ENCODE measurements around the gene TYW1B. TPM values are rescaled to one million over a fixed set of nuclear protein-coding genes. Genes with fewer than 3 reads are reported as not detected.
"Not testable (repeated sequence)": the region's sequence is repeated elsewhere in the genome, so short reads cannot be mapped to it uniquely, and the experiment has no call there.

TYW1B gene
- 7.0 TPM for polyA plus RNA-seq (2013, experiment 1 of 2)
- polyA plus RNA-seq (2013, experiment 2 of 2) = 6.7 TPM

DNA sequence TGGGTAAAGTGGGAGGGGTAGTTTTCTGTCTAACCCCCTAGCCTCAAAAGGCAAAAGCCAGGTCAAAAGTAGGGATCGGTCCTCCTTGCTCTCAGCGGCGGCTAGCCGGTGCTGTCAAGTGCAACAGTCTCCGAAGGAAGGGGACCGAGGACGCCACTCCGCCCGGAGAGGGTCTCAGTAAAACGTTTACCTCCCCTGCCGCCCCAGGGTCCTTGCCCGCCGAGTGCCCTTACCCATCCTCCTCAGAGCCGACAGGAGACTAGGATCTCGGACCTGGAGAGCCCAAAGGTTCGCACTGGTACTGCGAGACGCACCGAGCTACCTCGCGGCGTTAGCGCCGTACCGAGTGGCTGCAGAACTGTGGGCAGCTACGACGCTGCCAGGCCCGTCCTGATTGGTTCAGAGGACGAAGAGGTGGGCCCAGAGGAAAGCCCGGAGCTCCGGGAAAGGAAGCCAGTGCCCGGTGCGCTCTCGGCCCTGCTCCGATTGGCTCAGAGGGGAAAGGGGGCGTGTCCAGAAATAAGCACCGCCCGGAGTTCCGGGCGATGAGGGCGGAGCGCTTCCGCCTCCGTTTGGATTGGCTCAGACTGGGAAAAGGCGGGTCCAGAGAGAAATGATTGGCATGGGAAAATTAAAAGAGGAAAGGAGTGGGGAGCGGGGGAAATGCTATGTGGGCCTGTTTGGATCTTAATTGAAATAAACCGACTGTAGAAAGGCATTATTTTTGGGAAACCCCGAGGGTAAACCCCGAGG, at the start of gene TYW1B:
TYW1B (minus strand) TSS at position 362 of the 753 bp plus-strand sequence; CDS start at position 237, 125 bp downstream.
- WGBS = under 1% methylated on average over 49 of the region's 49 CpGs
- H3K27me3 ChIP-seq (ENCODE audit: insufficient read depth, low read length); H3K9me3 ChIP-seq (ENCODE audit: insufficient read depth, low read depth, low read length); H3K4me1 ChIP-seq (ENCODE audit: insufficient read depth, low read length): not testable (repeated sequence)
- Histone ChIP-seq H3K27ac (ENCODE audit: low read depth, low read length) (peak within 1 kb of the TSS; percentile 32; the same call in 1 of the 2 replicates), H3K4me3 (ENCODE audit: low read length) (peak within 1 kb of the TSS; percentile 83), H3K36me3 (ENCODE audit: insufficient read depth, low read length) (peaks cover 20% of the 10 kb centered on the region), H3K9ac (ENCODE audit: low read depth, low read length) (peak within 1 kb of the TSS; percentile 59)

DNA sequence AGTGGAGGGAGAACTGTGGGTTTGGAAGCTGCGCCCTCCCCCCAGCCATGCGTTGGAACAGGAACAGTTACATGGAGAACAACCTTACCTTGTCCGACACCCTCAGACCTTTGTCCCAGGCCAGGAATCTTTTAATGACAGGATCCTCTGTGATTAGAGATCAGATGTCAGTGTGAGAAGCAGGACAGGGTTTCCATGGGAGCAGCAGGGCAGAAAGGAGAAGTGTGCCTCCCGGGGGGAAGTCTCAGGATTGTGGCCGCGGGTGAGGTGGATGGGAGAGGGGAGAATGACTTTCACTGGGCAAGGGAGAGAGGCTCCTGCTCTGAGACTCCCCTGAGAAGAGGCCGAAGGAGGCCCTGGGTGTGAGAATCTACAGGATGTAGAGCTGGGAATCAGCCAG, 39.6 kb upstream of the TYW1B start:
- not testable (repeated sequence) for H3K4me3 ChIP-seq (ENCODE audit: low read length); H3K27me3 ChIP-seq (ENCODE audit: insufficient read depth, low read length); H3K9ac ChIP-seq (ENCODE audit: low read depth, low read length); H3K9me3 ChIP-seq (ENCODE audit: insufficient read depth, low read depth, low read length); H3K27ac ChIP-seq (ENCODE audit: low read depth, low read length); H3K4me1 ChIP-seq (ENCODE audit: insufficient read depth, low read length); H3K36me3 ChIP-seq (ENCODE audit: insufficient read depth, low read length)
- 79% methylated on average over 2 of the region's 7 CpGs for WGBS

DNA sequence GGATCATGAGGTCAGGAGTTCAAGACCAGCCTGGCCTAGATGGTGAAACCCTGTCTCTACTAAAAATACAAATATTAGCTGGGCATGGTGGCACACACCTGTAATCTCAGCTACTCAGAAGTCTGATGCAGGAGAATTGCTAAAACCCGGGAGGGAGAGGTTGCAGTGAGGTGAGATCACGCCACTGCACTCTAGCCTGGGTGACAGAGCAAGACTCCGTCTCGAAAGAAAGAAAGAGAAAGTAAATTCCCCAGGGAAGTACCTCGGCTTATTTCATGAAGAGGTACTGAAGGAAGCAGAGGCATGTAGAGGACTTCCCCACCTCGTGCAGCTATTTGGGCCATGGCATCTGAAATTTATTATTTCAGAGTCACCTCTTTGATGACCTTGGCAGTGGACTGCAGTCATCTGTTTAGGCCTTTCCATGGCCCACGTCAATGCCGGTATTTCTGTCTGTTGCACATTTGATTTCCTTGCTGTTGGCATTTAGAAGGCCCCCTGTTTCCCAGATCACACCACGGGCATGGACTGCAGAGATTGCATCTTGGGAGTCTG, 30.9 kb upstream of the TYW1B start:
- not testable (repeated sequence) for H3K9ac ChIP-seq (ENCODE audit: low read depth, low read length); H3K4me1 ChIP-seq (ENCODE audit: insufficient read depth, low read length); H3K27me3 ChIP-seq (ENCODE audit: insufficient read depth, low read length); H3K36me3 ChIP-seq (ENCODE audit: insufficient read depth, low read length); H3K4me3 ChIP-seq (ENCODE audit: low read length); H3K27ac ChIP-seq (ENCODE audit: low read depth, low read length); H3K9me3 ChIP-seq (ENCODE audit: insufficient read depth, low read depth, low read length)
- 90% methylated on average over 9 of the region's 9 CpGs for WGBS

GRCh38 chr7:72857925-72858324, 29.9 kb upstream of the TYW1B start:
- 67% methylated on average over 1 of the region's 1 CpG for WGBS
- H3K4me3 ChIP-seq (ENCODE audit: low read length); H3K27ac ChIP-seq (ENCODE audit: low read depth, low read length); H3K9ac ChIP-seq (ENCODE audit: low read depth, low read length); H3K36me3 ChIP-seq (ENCODE audit: insufficient read depth, low read length); H3K9me3 ChIP-seq (ENCODE audit: insufficient read depth, low read depth, low read length); H3K4me1 ChIP-seq (ENCODE audit: insufficient read depth, low read length); H3K27me3 ChIP-seq (ENCODE audit: insufficient read depth, low read length): not testable (repeated sequence)

GRCh38 chr7:72855261-72855660, 27.3 kb upstream of the TYW1B start:
- H3K9me3 ChIP-seq (ENCODE audit: insufficient read depth, low read depth, low read length); H3K4me1 ChIP-seq (ENCODE audit: insufficient read depth, low read length); H3K36me3 ChIP-seq (ENCODE audit: insufficient read depth, low read length); H3K27me3 ChIP-seq (ENCODE audit: insufficient read depth, low read length); H3K4me3 ChIP-seq (ENCODE audit: low read length); H3K27ac ChIP-seq (ENCODE audit: low read depth, low read length); H3K9ac ChIP-seq (ENCODE audit: low read depth, low read length): not testable (repeated sequence)
- 92% methylated on average over 4 of the region's 6 CpGs for WGBS

DNA sequence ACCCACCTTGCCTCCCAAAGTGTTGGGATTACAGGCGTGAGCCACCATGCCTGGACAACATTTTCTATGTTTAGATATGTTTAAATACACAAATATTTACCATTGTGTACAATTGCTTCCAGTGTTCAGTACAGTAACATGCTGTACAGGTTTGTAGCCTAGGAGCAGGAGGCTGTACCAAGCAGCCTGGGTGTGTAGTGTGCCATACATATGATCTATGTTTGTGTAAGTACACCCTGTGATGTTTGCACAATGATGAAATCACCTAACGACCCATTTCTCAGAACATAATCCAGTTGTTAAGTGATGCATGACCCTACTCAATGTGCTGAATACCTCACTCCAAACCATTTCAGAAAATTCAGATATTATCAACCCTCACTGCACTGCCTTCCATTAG, 24.9 kb upstream of the TYW1B start:
- no CpG with 5 or more reads among the region's 2 CpGs for WGBS
- not testable (repeated sequence) for H3K4me1 ChIP-seq (ENCODE audit: insufficient read depth, low read length)

DNA sequence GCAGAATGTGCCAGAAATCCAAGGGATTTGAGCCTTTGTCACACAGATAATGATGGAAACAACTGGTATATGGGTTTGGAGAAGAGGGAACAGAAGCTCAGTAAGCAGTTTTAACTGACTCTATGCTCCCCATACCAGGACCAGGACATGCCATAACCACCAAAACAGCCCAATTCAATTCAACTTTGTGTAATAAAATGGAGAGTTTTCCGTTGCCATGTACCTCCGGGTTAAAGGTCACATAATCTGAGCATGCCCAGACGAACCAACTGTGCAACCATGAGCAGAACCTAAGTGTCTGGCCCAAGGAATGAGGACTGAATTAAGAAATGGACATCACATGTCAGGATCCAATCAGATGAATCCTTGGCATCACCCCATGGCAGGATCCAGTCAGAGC, 22.7 kb upstream of the TYW1B start:
- H3K9me3 ChIP-seq (ENCODE audit: insufficient read depth, low read depth, low read length); H3K27ac ChIP-seq (ENCODE audit: low read depth, low read length); H3K4me1 ChIP-seq (ENCODE audit: insufficient read depth, low read length); H3K4me3 ChIP-seq (ENCODE audit: low read length); H3K9ac ChIP-seq (ENCODE audit: low read depth, low read length); H3K36me3 ChIP-seq (ENCODE audit: insufficient read depth, low read length); H3K27me3 ChIP-seq (ENCODE audit: insufficient read depth, low read length): not testable (repeated sequence)
- WGBS = 90% methylated on average over 3 of the region's 3 CpGs

More for the DNA sequence above, 24.9 kb upstream of the TYW1B start:
- H3K9me3 ChIP-seq (ENCODE audit: insufficient read depth, low read depth, low read length); H3K36me3 ChIP-seq (ENCODE audit: insufficient read depth, low read length); H3K9ac ChIP-seq (ENCODE audit: low read depth, low read length); H3K4me3 ChIP-seq (ENCODE audit: low read length); H3K27ac ChIP-seq (ENCODE audit: low read depth, low read length); H3K27me3 ChIP-seq (ENCODE audit: insufficient read depth, low read length): not testable (repeated sequence)

DNA sequence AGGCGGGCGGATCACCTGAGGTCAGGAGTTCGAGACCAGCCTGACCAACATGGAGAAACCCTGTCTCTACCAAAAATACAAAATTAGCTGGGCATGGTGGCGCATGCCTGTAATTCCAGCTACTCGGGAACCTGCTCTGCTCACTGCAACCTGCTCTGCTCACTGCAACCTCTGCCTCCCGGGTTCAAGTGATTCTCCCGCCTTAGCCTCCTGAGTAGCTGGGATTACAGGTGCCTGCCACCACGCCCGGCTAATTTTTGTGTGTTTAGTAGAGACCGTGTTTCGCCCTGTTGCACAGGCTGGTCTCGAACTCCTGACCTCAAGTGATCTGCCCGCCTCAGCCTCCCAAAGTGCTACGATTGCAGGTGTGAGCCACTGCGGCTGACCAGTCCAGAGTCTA, 16.1 kb upstream of the TYW1B start:
- H3K27ac ChIP-seq (ENCODE audit: low read depth, low read length); H3K9me3 ChIP-seq (ENCODE audit: insufficient read depth, low read depth, low read length); H3K36me3 ChIP-seq (ENCODE audit: insufficient read depth, low read length); H3K27me3 ChIP-seq (ENCODE audit: insufficient read depth, low read length); H3K4me3 ChIP-seq (ENCODE audit: low read length); H3K4me1 ChIP-seq (ENCODE audit: insufficient read depth, low read length); H3K9ac ChIP-seq (ENCODE audit: low read depth, low read length): not testable (repeated sequence)
- WGBS = 93% methylated on average over 15 of the region's 15 CpGs

DNA sequence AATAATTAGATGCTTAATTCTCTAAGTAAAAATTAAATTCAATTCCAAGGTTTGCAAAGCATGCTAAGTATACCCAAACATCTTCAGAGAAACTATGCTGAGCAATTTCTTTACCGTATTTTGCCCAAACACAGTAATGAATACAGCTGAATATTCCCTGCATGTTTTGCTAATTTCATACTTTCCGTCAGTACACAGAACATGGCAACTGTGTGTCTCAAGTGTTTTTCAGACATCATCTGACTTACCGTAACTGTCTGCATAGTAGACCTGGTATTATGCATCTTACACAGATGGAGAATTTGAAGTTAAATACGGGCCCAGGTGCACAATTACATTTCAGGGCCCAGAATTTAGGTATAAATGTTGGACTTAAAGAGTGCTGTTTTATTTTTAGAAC, 15.2 kb upstream of the TYW1B start:
- H3K27ac ChIP-seq (ENCODE audit: low read depth, low read length); H3K4me3 ChIP-seq (ENCODE audit: low read length); H3K9me3 ChIP-seq (ENCODE audit: insufficient read depth, low read depth, low read length); H3K4me1 ChIP-seq (ENCODE audit: insufficient read depth, low read length); H3K9ac ChIP-seq (ENCODE audit: low read depth, low read length); H3K36me3 ChIP-seq (ENCODE audit: insufficient read depth, low read length); H3K27me3 ChIP-seq (ENCODE audit: insufficient read depth, low read length): not testable (repeated sequence)
- WGBS = no CpG with 5 or more reads among the region's 4 CpGs

- H3K36me3 ChIP-seq (ENCODE audit: insufficient read depth, low read length) = peaks cover 14% of the 10 kb centered on the region
Observed at GRCh38 chr7:72840966-72841511, 13.0 kb upstream of the TYW1B start.

GRCh38 chr7:72838315-72838714, 10.3 kb upstream of the TYW1B start:
- WGBS = 95% methylated on average over 6 of the region's 6 CpGs
- H3K36me3 ChIP-seq (ENCODE audit: insufficient read depth, low read length) = peaks cover 31% of the 10 kb centered on the region
- not testable (repeated sequence) for H3K27ac ChIP-seq (ENCODE audit: low read depth, low read length); H3K27me3 ChIP-seq (ENCODE audit: insufficient read depth, low read length); H3K4me3 ChIP-seq (ENCODE audit: low read length); H3K9ac ChIP-seq (ENCODE audit: low read depth, low read length); H3K4me1 ChIP-seq (ENCODE audit: insufficient read depth, low read length); H3K9me3 ChIP-seq (ENCODE audit: insufficient read depth, low read depth, low read length)

More at GRCh38 chr7:72840966-72841511, 13.0 kb upstream of the TYW1B start:
- not testable (repeated sequence) for H3K9me3 ChIP-seq (ENCODE audit: insufficient read depth, low read depth, low read length); H3K4me3 ChIP-seq (ENCODE audit: low read length); H3K27me3 ChIP-seq (ENCODE audit: insufficient read depth, low read length); H3K27ac ChIP-seq (ENCODE audit: low read depth, low read length); H3K9ac ChIP-seq (ENCODE audit: low read depth, low read length); H3K4me1 ChIP-seq (ENCODE audit: insufficient read depth, low read length)
- 96% methylated on average over 5 of the region's 6 CpGs for WGBS
